GM19455 (cell line): ENCODE results near the gene C11orf52.

Source experiments
- ATAC-seq: cut with Tn5 transposase; IDR thresholded peaks from one replicate; pipeline ENCODE4 v1.9.1; 2021; ENCODE audit not compliant: unreplicated experiment

The C11orf52 gene

DNA sequence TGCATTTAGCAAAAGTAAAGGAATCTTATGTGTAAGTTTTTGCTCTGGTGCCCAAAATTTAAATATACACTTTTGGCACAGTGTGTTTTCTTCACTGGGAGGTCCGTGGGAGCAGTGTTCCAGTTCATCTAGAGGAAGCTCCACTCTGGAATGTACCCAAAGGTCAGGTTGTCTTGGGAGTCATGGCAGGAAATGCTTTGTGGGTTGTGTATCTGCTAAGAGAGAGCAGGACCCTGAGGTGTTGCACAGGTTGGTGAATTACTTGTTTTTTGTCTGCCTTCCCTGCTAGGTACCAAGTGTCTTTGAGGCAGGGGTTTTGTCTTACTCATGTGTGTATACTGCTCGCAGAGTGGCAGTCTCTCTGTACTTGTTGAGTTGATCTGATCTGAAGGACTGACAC is 55.7 kb downstream of the C11orf52 start:
- no peak for ATAC-seq

GRCh38 chr11:111975076-111975806 is 56.5 kb downstream of the C11orf52 start:
- ATAC-seq: no peak

DNA sequence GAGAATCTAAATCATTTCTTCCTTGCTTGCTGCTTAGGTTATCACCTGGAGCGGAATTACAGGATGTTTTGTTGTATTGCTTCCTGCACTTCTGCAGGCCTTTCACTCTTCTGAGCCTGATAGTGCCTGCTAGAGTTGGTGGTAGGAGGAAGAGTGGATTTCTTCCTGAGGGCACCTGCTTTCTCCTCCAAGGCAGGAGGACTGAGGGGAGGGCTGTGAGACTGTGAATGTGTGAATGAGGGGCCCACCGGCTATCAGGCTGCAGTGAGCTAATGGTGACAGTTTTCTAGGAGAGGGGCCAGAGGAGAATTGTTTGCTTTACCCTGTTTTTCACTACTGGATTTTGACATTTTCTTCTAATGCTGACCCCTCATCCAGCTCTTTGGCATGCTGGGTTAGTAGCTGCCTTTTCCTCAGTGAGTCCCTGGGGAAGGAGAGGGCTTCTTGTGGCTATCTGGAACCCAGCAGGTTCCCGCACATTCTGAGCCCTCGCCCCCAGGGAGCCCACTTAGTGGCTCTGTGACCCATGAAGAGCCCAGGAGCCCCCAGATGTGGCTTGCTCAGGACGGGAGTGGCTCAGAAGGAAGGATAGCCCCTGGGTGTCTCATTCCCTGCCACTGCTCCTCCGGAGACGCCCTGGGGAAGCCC is 57.5 kb downstream of the C11orf52 start:
- ATAC-seq: no peak
